Suprapubic skin (tissue), 4 donors: Measurements from ENCODE around the gene SLC16A10.

Experiments
- CTCF ChIP-seq, 2 donors: fragments of 200-600 bp in 1 of 2; fragments of 450-650 bp in 1 of 2; sonication (generic) in 1 of 2; IDR thresholded peaks; one replicate each; pipeline ENCODE4 v1.5.1; 2016 to 2019; ENCODE audit warnings: antibody characterized with exemption in 2 of 2, mild to moderate bottlenecking in 1 of 2, moderate library complexity in 1 of 2
- EP300 ChIP-seq: sonication (generic); formaldehyde crosslinking; IDR thresholded peaks from one replicate; pipeline ENCODE4 v1.6.1; 2017; ENCODE audit warnings: antibody characterized with exemption
- POLR2A ChIP-seq, 2 donors: fragments of 450-650 bp; IDR thresholded peaks; one replicate each; pipeline ENCODE4 v1.6.1; 2017; ENCODE audit warnings: antibody characterized with exemption in 2 of 2, mild to moderate bottlenecking in 2 of 2, moderate library complexity in 2 of 2
- POLR2AphosphoS5 ChIP-seq, 3 donors: sonication (generic); formaldehyde crosslinking; IDR thresholded peaks; one replicate each; pipeline ENCODE4 v1.6.1; 2017; ENCODE audit warnings: antibody characterized with exemption in 3 of 3

DNA sequence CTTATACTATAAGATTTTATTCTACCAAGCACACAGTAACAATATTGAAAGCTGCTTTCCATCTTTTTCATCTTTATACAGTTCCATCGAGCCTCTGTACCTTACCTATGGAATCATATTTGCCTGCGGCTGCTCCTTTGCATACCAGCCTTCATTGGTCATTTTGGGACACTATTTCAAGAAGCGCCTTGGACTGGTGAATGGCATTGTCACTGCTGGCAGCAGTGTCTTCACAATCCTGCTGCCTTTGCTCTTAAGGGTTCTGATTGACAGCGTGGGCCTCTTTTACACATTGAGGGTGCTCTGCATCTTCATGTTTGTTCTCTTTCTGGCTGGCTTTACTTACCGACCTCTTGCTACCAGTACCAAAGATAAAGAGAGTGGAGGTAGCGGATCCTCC is 89.8 kb downstream of the SLC16A10 start:
- TF ChIP-seq CTCF (IDR thresholded peaks at IDR 0.05) = no peak
- TF ChIP-seq POLR2A (IDR thresholded peaks at IDR 0.05) = no peak
- TF ChIP-seq POLR2AphosphoS5 (IDR thresholded peaks at IDR 0.05) = no peak
- no peak for TF ChIP-seq EP300
